HG02840 (cell line): ENCODE data around the gene LGI1.

ENCODE experiments used
- ATAC-seq: cut with Tn5 transposase; IDR thresholded peaks from one replicate; pipeline ENCODE4 v1.9.1; 2021; ENCODE audit warnings: mild to moderate bottlenecking, moderate library complexity, moderate number of reproducible peaks; ENCODE audit not compliant: unreplicated experiment, low FRiP score

Gene LGI1

GRCh38 chr10:93757801-93758507 lies at the start of gene LGI1:
Gene LGI1, plus strand, starts transcription at chr10:93757936. Its CDS starts 209 bp downstream, at chr10:93758145.
- ATAC-seq = no peak

GRCh38 chr10:93710333-93710909 lies 47.3 kb upstream of the LGI1 start:
- ATAC-seq = no peak

GRCh38 chr10:93711891-93712290 lies 45.8 kb upstream of the LGI1 start:
- ATAC-seq = no peak

- no peak for ATAC-seq
Observed at GRCh38 chr10:93712593-93712992, 45.1 kb upstream of the LGI1 start.

GRCh38 chr10:93715345-93715744 lies 42.4 kb upstream of the LGI1 start:
- ATAC-seq = peak; percentile 74

- no peak for ATAC-seq
Observed at GRCh38 chr10:93716766-93717165, 41.0 kb upstream of the LGI1 start.

GRCh38 chr10:93718937-93719725 lies 38.6 kb upstream of the LGI1 start:
- no peak for ATAC-seq

GRCh38 chr10:93719901-93720300 lies 37.8 kb upstream of the LGI1 start:
- no peak for ATAC-seq

- no peak for ATAC-seq
Observed at GRCh38 chr10:93722550-93722949, 35.2 kb upstream of the LGI1 start.

- ATAC-seq = no peak
Observed at GRCh38 chr10:93723153-93723552, 34.6 kb upstream of the LGI1 start.

- ATAC-seq = no peak
Observed at GRCh38 chr10:93726024-93726423, 31.7 kb upstream of the LGI1 start.

- no peak for ATAC-seq
Observed at GRCh38 chr10:93741367-93741766, 16.4 kb upstream of the LGI1 start.

- ATAC-seq = no peak
Observed at GRCh38 chr10:93742633-93743349, 14.9 kb upstream of the LGI1 start.

- no peak for ATAC-seq
Observed at GRCh38 chr10:93745408-93746065, 12.2 kb upstream of the LGI1 start.

- ATAC-seq = no peak
Observed at GRCh38 chr10:93746844-93747284, 10.9 kb upstream of the LGI1 start.

GRCh38 chr10:93749218-93749799 lies 8.4 kb upstream of the LGI1 start:
- no peak for ATAC-seq

GRCh38 chr10:93751124-93751523 lies 6.6 kb upstream of the LGI1 start:
- ATAC-seq = no peak

- ATAC-seq = no peak
Observed at GRCh38 chr10:93751832-93752231, 5.9 kb upstream of the LGI1 start.

GRCh38 chr10:93752761-93753160 lies 5.0 kb upstream of the LGI1 start:
- ATAC-seq = no peak
